OCI-LY3 (cell line): ENCODE results near the gene ADAMTS7.
"Not testable (repeated sequence)": the region's sequence is repeated elsewhere in the genome, so short reads cannot be mapped to it uniquely, and the experiment has no call there.

Source experiments
- H2AFZ ChIP-seq: fragments of 200-600, 300-600 bp; shearing (Covaris generic); 2 replicates; pipeline ENCODE4 v1.6.0; 2014; ENCODE audit warnings: antibody characterized with exemption, low read depth, low read length
- H3K27ac ChIP-seq: fragments of 200-600, 300-600 bp; sonication (generic); 2 replicates; pipeline ENCODE4 v1.5.1; 2014; ENCODE audit warnings: mild to moderate bottlenecking, low read length, moderate library complexity, mixed read lengths
- H3K27me3 ChIP-seq: fragments of 200-600, 300-600 bp; sonication (generic); 2 replicates; pipeline ENCODE4 v1.6.1; 2014; ENCODE audit warnings: low read depth, low read length, mixed read lengths
- H3K36me3 ChIP-seq: fragments of 200-600, 300-600 bp; sonication (generic); replicated peaks from 2 replicates; pipeline ENCODE3; 2014; ENCODE audit warnings: low read depth, low read length, mixed read lengths
- H3K4me1 ChIP-seq: fragments of 300-600, 200-600 bp; sonication (generic); 2 replicates; pipeline ENCODE4 v1.6.1; 2014; ENCODE audit warnings: low read length, mixed read lengths
- H3K4me2 ChIP-seq: fragments of 200-600, 300-600 bp; sonication (generic); 2 replicates; pipeline ENCODE4 v1.6.1; 2014; ENCODE audit warnings: low read length, mixed read lengths
- H3K4me3 ChIP-seq: fragments of 300-600, 200-600 bp; sonication (generic); 2 replicates; pipeline ENCODE4 v1.5.1; 2014; ENCODE audit warnings: antibody characterized with exemption, mild to moderate bottlenecking, low read length, moderate library complexity
- H3K79me2 ChIP-seq: fragments of 300-600, 200-600 bp; shearing (Covaris generic); 2 replicates; pipeline ENCODE4 v1.6.1; 2014; ENCODE audit warnings: mild to moderate bottlenecking, low read length, mixed read lengths
- H3K9ac ChIP-seq: fragments of 300-600, 200-600 bp; shearing (Covaris generic); 2 replicates; pipeline ENCODE4 v1.6.0; 2014; ENCODE audit warnings: mild to moderate bottlenecking, low read length, moderate library complexity
- H3K9me3 ChIP-seq: fragments of 200-600, 300-600 bp; shearing (Covaris generic); 2 replicates; pipeline ENCODE4 v1.6.1; 2014; ENCODE audit warnings: low read length, mixed read lengths; ENCODE audit not compliant: insufficient read depth
- H4K20me1 ChIP-seq: fragments of 200-600, 300-600 bp; sonication (generic); 2 replicates; pipeline ENCODE4 v1.6.1; 2016; ENCODE audit warnings: low read length, mixed read lengths; ENCODE audit not compliant: insufficient read depth
- EZH2phosphoT487 ChIP-seq: fragments of 200-600 bp; shearing (Covaris generic); IDR thresholded peaks from 2 replicates; pipeline ENCODE4 v1.6.1; 2018; ENCODE audit warnings: antibody characterized with exemption, mixed run types, low read depth
- TF ChIP-seq, protein P1 (sequence below): fragments of 200-600, 300-600 bp; sonication (generic); IDR thresholded peaks from 2 replicates; pipeline ENCODE4 v1.5.1; 2014; ENCODE audit warnings: antibody characterized with exemption, low read length, low read depth

Gene ADAMTS7

DNA sequence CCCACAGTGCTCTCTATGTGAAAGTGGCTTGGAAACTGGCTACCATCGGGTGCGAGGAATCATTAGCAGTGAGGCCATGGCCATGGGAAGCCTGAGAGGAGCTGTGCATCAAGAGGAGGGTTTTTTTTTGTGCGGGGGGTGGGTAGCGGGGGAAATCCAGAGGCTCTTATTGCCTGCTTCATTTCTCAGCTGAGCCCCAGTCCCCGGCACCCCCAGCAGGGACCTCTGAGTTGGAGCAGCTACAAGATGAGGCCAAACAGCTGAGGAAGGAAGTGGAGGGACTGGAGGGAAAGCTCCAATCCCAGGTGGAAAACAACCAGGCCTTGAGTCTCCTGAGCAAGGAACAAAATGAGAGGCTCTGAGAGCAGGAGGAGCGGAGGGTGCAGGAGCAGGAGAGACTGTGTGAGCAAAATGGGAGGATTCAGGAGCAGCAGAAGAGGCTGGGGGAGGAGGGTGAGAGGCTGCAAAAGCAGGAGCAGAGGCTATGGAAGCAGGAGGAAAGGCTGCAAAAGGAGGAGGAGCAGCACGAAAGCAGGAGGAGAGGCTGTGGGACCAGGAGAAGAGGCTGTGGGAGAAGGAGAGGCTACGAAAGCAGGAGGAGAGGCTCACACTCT, 76.7 kb downstream of the ADAMTS7 start:
- Histone ChIP-seq H3K36me3 (no peaks in the 10 kb centered on the region), H3K27me3 (peaks cover 13% of the 10 kb centered on the region), H3K9me3 (no peaks in the 10 kb centered on the region), H3K79me2 (no peaks in the 10 kb centered on the region), H3K4me1 (no peaks in the 10 kb centered on the region; the same call in 1 of the 2 replicates), H3K4me3 (no peak overlapping the region), H3K9ac (no peak overlapping the region), H4K20me1 (no peaks in the 10 kb centered on the region), H3K27ac (no peak overlapping the region), H3K4me2 (no peak overlapping the region), H2AFZ (no peak overlapping the region)
- no peak for TF ChIP-seq EZH2phosphoT487
- TF ChIP-seq, protein P1, sequence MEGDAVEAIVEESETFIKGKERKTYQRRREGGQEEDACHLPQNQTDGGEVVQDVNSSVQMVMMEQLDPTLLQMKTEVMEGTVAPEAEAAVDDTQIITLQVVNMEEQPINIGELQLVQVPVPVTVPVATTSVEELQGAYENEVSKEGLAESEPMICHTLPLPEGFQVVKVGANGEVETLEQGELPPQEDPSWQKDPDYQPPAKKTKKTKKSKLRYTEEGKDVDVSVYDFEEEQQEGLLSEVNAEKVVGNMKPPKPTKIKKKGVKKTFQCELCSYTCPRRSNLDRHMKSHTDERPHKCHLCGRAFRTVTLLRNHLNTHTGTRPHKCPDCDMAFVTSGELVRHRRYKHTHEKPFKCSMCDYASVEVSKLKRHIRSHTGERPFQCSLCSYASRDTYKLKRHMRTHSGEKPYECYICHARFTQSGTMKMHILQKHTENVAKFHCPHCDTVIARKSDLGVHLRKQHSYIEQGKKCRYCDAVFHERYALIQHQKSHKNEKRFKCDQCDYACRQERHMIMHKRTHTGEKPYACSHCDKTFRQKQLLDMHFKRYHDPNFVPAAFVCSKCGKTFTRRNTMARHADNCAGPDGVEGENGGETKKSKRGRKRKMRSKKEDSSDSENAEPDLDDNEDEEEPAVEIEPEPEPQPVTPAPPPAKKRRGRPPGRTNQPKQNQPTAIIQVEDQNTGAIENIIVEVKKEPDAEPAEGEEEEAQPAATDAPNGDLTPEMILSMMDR = no peak

DNA sequence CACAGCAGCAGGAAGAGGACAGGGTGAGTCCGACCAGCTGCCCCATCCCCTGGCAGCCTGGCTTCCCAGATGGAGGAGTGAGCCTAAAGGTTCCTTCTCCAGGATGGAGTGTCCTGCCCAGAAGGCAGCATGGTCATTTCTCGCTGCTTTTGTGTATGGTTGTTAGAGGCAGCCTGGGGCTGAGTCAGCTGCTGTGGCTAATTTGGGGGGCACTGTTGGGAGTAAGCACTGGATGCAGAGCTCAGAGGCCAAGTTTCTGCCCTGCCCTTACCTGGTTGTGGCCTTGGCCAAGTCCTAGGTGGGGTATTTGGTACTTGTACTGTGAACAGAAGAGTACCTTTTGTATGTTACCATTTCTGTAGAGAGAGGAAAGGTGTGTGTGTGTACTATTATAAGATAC, 78.6 kb downstream of the ADAMTS7 start:
- no peaks in the 10 kb centered on the region for H3K79me2 ChIP-seq
- TF ChIP-seq EZH2phosphoT487 = no peak
- TF ChIP-seq, protein P1 = no peak

DNA sequence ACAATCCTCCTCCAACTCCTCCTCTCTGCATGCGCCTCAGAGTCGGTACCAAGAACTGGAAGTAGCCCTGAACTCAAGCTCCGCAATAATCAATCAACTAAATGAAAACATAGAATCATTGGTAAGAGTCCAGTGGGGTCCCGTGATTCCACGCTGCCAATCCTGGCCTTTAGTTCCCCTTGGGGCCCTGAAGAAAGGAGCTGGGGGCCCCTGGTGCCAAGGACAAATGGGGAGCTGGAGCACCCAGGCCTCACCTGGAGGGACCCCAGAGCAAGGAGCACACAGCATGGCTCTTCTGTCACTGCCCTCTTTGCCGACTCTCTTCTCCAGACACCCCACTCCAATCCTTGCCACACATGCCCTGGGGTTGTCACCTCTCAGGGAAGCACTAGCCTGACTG, 80.3 kb downstream of the ADAMTS7 start:
- no peaks in the 10 kb centered on the region for H4K20me1 ChIP-seq
- no peak overlapping the region for H3K4me2 ChIP-seq
- H3K79me2 ChIP-seq = no peaks in the 10 kb centered on the region
- H3K4me3 ChIP-seq = no peak overlapping the region
- no peak overlapping the region for H2AFZ ChIP-seq
- no peak overlapping the region for H3K9ac ChIP-seq
- TF ChIP-seq, protein P1 = no peak
- TF ChIP-seq EZH2phosphoT487 = no peak
- peaks cover 13% of the 10 kb centered on the region for H3K27me3 ChIP-seq
- H3K4me1 ChIP-seq = no peaks in the 10 kb centered on the region
- H3K36me3 ChIP-seq = no peaks in the 10 kb centered on the region
- no peaks in the 10 kb centered on the region for H3K9me3 ChIP-seq
- no peak overlapping the region for H3K27ac ChIP-seq

More for the DNA sequence above, 78.6 kb downstream of the ADAMTS7 start:
- H3K27me3 ChIP-seq = peaks cover 13% of the 10 kb centered on the region
- H3K9me3 ChIP-seq = no peaks in the 10 kb centered on the region
- H2AFZ ChIP-seq = no peak overlapping the region
- no peaks in the 10 kb centered on the region for H3K4me1 ChIP-seq
- H3K27ac ChIP-seq = no peak overlapping the region
- H3K9ac ChIP-seq = no peak overlapping the region
- no peaks in the 10 kb centered on the region for H4K20me1 ChIP-seq
- H3K36me3 ChIP-seq = no peaks in the 10 kb centered on the region
- H3K4me2 ChIP-seq = no peak overlapping the region
- no peak overlapping the region for H3K4me3 ChIP-seq

DNA sequence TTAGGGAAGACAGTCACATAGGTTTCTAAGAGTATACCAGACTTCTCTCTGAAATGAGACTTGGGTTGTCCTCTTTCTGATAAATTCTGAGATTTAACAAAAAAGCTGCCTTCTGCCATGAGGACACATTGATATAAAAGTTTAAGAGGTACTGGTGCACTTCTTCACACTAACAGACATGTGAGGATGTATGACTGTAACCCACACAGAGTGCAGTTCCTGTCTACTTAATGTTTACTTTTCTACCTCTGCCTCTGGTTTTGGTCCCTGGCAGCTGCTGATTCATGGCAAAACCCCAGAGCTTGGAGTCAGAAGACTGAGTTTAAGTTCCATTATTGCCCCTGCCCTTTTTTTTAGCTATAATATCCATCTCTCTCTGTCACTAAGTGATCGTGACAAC, 82.8 kb downstream of the ADAMTS7 start:
- H3K4me2 ChIP-seq, H3K79me2 ChIP-seq, H3K27me3 ChIP-seq, H3K27ac ChIP-seq, H3K36me3 ChIP-seq, H4K20me1 ChIP-seq, H3K9me3 ChIP-seq, H3K4me3 ChIP-seq, H2AFZ ChIP-seq, H3K9ac ChIP-seq, H3K4me1 ChIP-seq: not testable (repeated sequence)
